Thymus (tissue), 11 donors: Measurements from ENCODE around the gene TRMT2A. TPM values are rescaled to one million over a fixed set of nuclear protein-coding genes. Genes with fewer than 3 reads are reported as not detected.

ENCODE experiments used
- DNase-seq, 9 donors: peaks; one replicate each; pipeline ENCODE4 v3.0.0-alpha.2; 2013; ENCODE audit warnings: low spot score in 9 of 9, low read depth in 6 of 9, missing footprints in 1 of 9
- H3K27ac ChIP-seq, 2 donors: one replicate each; pipeline ENCODE4 v1.5.1; 2013; ENCODE audit warnings: control low read depth in 1 of 2, low read depth in 1 of 2, low read length in 1 of 2, mild to moderate bottlenecking in 1 of 2, moderate library complexity in 1 of 2
- H3K27me3 ChIP-seq, 2 donors: one replicate each; pipeline ENCODE4 v1.5.1; 2013; ENCODE audit warnings: low read length in 1 of 2; ENCODE audit not compliant: control insufficient read depth in 2 of 2, insufficient read depth in 1 of 2
- H3K36me3 ChIP-seq, 2 donors: one replicate each; pipeline ENCODE4 v1.5.1; 2013; ENCODE audit warnings: low read length in 1 of 2, mild to moderate bottlenecking in 1 of 2, moderate library complexity in 1 of 2; ENCODE audit not compliant: control insufficient read depth in 2 of 2, insufficient read depth in 2 of 2
- H3K4me1 ChIP-seq, 2 donors: one replicate each; pipeline ENCODE4 v1.5.1; 2013; ENCODE audit warnings: low read length in 2 of 2; ENCODE audit not compliant: control insufficient read depth in 2 of 2, insufficient read depth in 2 of 2
- H3K4me3 ChIP-seq, 2 donors: one replicate each; pipeline ENCODE4 v1.5.1; 2013; ENCODE audit warnings: low read length in 2 of 2, control low read depth in 1 of 2, mild to moderate bottlenecking in 1 of 2
- H3K9me3 ChIP-seq, 2 donors: one replicate each; pipeline ENCODE4 v1.5.1; 2013; ENCODE audit warnings: low read length in 1 of 2, mild to moderate bottlenecking in 1 of 2; ENCODE audit not compliant: control insufficient read depth in 2 of 2, insufficient read depth in 1 of 2
- WGBS: extraction: QIAGEN DNeasy Blood & Tissue Kit; methylation state at CpG from one replicate; pipeline ENCODE4 v1.1.7; 2013; 5-methylcytosine and 5-hydroxymethylcytosine counted together
- polyA plus RNA-seq: library from polyadenylated mRNA; stranded (reverse); fragments of 200-250 nt; gene quantifications from one replicate; pipeline ENCODE4 v1.2.3, GENCODE V29; 2013
- total RNA-seq: library from RNA; stranded (reverse); fragments of 120-200 nt; gene quantifications from one replicate; pipeline ENCODE4 v1.2.4, GENCODE V29; 2013
- donor health status: healthy.

Gene TRMT2A
- total and polyA plus RNA-seq, 2 donors, result 69.3 to 92.4 TPM

- no peaks in the 10 kb centered on the region for H3K9me3 ChIP-seq
- no peak for DNase-seq
- no peak overlapping the region for H3K4me3 ChIP-seq
- no peak overlapping the region for H3K27ac ChIP-seq
- 99% methylated on average over 20 of the region's 20 CpGs for WGBS
- peaks cover 15 to 46% of the 10 kb centered on the region in 2 donors for H3K4me1 ChIP-seq
- no peaks in the 10 kb centered on the region for H3K27me3 ChIP-seq
- peaks cover 59 to 67% of the 10 kb centered on the region in 2 donors for H3K36me3 ChIP-seq
Observed at GRCh38 chr22:20085651-20086050, 31.4 kb downstream of the TRMT2A start.

GRCh38 chr22:20084547-20085413, 32.2 kb downstream of the TRMT2A start:
- peak in 2 of 9 donors; percentile 28 to 41 for DNase-seq
- no peaks in the 10 kb centered on the region for H3K9me3 ChIP-seq
- no peaks in the 10 kb centered on the region for H3K27me3 ChIP-seq
- peaks cover 51 to 58% of the 10 kb centered on the region in 2 donors for H3K36me3 ChIP-seq
- H3K4me3 ChIP-seq, result no peak overlapping the region
- peaks cover 15 to 44% of the 10 kb centered on the region in 2 donors for H3K4me1 ChIP-seq
- 85% methylated on average over 23 of the region's 23 CpGs for WGBS
- H3K27ac ChIP-seq, result peak overlapping the region in 1 of 2 donors; percentile 7

- peaks cover 43 to 50% of the 10 kb centered on the region in 2 donors for H3K36me3 ChIP-seq
- no peak overlapping the region for H3K27ac ChIP-seq
- no peaks in the 10 kb centered on the region for H3K27me3 ChIP-seq
- H3K4me1 ChIP-seq, result peaks cover 15 to 47% of the 10 kb centered on the region in 2 donors
- DNase-seq, result no peak
- no peaks in the 10 kb centered on the region for H3K9me3 ChIP-seq
- no peak overlapping the region for H3K4me3 ChIP-seq
- 97% methylated on average over 10 of the region's 10 CpGs for WGBS
Observed at GRCh38 chr22:20083891-20084546, 33.0 kb downstream of the TRMT2A start.

DNA sequence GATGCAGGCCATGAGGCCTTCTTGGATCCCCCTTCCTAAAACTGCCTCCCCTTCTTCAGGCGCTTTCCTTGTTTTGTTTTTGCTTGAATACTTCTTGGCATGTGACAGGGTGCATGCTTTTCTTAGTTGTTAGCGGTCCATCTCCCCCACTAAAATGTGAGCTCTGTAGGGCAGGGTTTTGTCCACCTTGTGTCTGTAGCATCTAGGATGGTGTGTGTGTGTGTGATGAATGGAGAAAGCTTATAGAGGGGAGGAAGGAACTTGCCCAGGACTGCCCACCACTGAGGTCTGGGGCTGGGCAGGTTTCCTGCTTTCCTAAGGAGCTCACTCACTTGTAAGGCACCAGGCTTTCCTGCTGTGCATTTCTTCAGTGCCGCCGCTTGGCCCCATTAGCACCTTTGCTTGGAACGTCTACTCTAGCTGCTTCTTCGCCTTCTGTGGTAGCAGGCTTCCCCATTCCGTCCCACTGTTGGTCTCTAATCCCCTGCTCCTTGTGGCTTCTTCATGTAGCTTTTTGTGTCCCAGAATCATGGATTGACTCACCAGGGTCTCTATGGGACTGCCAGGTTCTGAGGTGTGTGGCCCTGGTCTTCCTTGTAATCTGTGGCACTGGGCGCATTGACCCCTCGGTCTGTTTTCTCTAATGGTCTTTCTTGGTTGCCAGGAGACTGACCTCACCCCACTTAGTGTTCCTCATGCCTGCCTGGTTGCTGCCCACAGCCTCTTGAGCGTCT, 33.7 kb downstream of the TRMT2A start:
- Histone ChIP-seq H3K4me3 (no peak overlapping the region), H3K27ac (no peak overlapping the region), H3K36me3 (peaks cover 36 to 43% of the 10 kb centered on the region in 2 donors), H3K4me1 (peaks cover 15 to 47% of the 10 kb centered on the region in 2 donors), H3K9me3 (no peaks in the 10 kb centered on the region), H3K27me3 (no peaks in the 10 kb centered on the region)
- no peak for DNase-seq
- WGBS, result 96% methylated on average over 10 of the region's 10 CpGs

DNA sequence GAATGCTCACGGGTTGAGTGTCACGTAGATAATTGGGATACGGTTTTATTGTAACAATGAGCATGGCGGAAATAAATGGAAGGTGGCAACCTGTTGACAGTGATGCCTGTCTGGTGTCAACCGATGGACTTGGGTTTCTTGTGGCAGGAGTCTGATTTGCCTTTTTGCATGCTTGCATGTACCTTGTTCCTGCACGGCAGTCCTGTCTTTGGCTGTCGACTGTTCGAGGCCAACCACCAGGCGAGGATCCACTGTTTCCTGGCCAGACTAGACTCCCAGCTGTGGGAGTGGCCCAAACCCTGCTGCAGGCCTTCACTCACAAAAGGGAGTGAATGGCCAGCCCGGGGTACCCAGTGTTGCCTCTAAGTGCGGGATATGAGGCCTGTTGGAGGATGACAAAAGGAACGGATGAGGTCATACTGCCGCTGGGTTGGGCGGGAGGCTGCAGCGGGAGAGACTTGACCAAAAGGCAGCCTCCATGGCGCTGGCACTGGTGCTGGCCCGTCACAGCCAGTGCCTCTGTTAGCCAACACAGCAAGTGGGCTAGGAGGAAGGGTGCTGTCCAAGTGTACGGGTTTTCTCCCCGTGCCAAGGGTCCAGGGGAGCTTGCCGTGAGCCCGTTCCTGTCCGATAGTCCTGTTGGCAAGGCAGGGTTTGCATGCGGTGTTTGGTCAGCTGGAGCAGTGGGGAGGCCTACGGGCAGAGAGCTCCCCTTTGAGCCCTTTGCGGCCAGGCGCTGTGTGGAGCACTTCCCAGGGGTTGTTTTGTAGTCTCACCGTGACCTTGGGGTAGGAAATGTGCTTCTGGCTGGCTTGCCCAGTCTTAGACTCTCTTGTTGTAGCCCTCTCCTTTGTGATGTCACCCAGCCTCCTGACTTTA, 36.0 kb downstream of the TRMT2A start:
- H3K4me3 ChIP-seq, result peak overlapping the region; percentile 88 to 96
- H3K4me1 ChIP-seq, result peaks cover 15 to 43% of the 10 kb centered on the region in 2 donors
- peaks cover 13 to 20% of the 10 kb centered on the region in 2 donors for H3K36me3 ChIP-seq
- H3K9me3 ChIP-seq, result no peaks in the 10 kb centered on the region
- peak in 2 of 9 donors; percentile 9 to 18 for DNase-seq
- peak overlapping the region; percentile 76 to 81 for H3K27ac ChIP-seq
- H3K27me3 ChIP-seq, result no peaks in the 10 kb centered on the region
- WGBS, result 59% methylated on average over 27 of the region's 27 CpGs

- WGBS, result under 1% methylated on average over 34 of the region's 34 CpGs
- Histone ChIP-seq H3K9me3 (no peaks in the 10 kb centered on the region), H3K4me1 (peaks cover 15 to 43% of the 10 kb centered on the region in 2 donors), H3K27ac (peak overlapping the region; percentile 76 to 81), H3K4me3 (peak overlapping the region; percentile 88 to 96), H3K36me3 (peaks cover 7 to 14% of the 10 kb centered on the region in 2 donors), H3K27me3 (no peaks in the 10 kb centered on the region)
- peak in 6 of 9 donors; percentile 11 to 79 (median 46) for DNase-seq
Observed at GRCh38 chr22:20080445-20080775, 36.6 kb downstream of the TRMT2A start.

DNA sequence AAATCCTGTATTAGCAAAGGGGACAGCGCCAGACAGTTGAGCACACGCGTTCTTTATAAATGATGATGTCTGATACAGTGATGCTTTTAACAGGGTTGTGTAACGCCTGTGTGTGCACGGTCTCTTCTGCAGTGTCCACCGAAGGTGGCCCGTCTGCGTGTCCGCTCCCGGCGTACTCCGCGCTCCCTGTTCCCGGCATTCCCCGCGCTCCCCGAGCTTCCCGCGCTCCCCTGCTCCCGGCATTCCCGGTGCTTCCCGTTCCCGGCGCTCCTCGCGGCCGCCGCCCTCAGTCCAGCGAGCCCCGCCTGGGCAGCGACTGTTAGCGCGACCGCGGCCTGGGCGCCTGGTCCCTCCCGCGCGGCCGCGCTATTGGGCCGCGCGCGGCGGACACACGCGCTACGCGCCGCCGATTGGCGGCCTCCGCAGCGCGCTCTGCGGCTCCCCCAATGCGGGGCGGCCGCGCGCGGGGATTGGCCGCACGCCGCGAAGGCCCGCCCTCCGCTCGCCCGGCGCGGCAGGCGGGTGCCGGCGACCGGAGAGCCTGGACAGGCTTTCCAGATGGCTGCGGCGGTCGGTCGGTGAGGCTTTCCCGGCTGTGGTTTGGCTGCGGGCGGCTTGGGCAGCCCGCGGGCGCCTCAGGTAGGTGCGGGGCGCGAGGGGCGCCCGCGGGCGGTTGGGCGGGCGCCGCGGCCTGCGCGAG, 37.1 kb downstream of the TRMT2A start, which contains the start of gene DGCR8:
Gene DGCR8, plus strand, starts transcription at position 497 of the 700 bp plus-strand sequence. CDS start 5,723 bp downstream, outside the sequence.
- no peaks in the 10 kb centered on the region for H3K9me3 ChIP-seq
- H3K4me1 ChIP-seq, result peaks cover 15 to 40% of the 10 kb centered on the region in 2 donors
- H3K27me3 ChIP-seq, result no peaks in the 10 kb centered on the region
- peak within 1 kb of the TSS; percentile 89 to 96 for H3K4me3 ChIP-seq
- peaks cover 7 to 11% of the 10 kb centered on the region in 2 donors for H3K36me3 ChIP-seq
- under 1% methylated on average over 100 of the region's 100 CpGs for WGBS
- H3K27ac ChIP-seq, result peak within 1 kb of the TSS; percentile 76 to 81
- peak; percentile 48 to 88 (median 73) for DNase-seq
